ENCODE results near the gene EFNA1.

Gene EFNA1

GRCh38 chr1:155086856-155087535 lies 40.7 kb upstream of the EFNA1 start:
- H3K36me3 ChIP-seq (ENCODE audit: insufficient read depth, insufficient read length, low read length), result no peaks in the 10 kb centered on the region
- TF ChIP-seq YY1 (IDR thresholded peaks at IDR 0.05; ENCODE audit: insufficient read depth, insufficient read length) (no peak), ZNF274 (IDR thresholded peaks at IDR 0.05; ENCODE audit: low read depth, low read length) (no peak), SUZ12 (IDR thresholded peaks at IDR 0.05; ENCODE audit: extremely low read depth, insufficient read depth, insufficient read length) (no peak)
- H3K4me3 ChIP-seq (ENCODE audit: insufficient read length, low read depth), result no peak overlapping the region
- no peaks in the 10 kb centered on the region for H3K9me3 ChIP-seq (ENCODE audit: insufficient read depth, low read length)
- DNase-seq (ENCODE audit: low read depth, low spot score), result no peak
- H3K9ac ChIP-seq (ENCODE audit: insufficient read length, low read depth), result peak overlapping the region; percentile 34
- peaks cover 46% of the 10 kb centered on the region for H3K4me1 ChIP-seq (ENCODE audit: insufficient read depth, insufficient read length)
- peaks cover 29% of the 10 kb centered on the region for H3K27me3 ChIP-seq (ENCODE audit: insufficient read depth, insufficient read length)

- Histone ChIP-seq H3K4me3 (ENCODE audit: insufficient read length, low read depth) (no peak overlapping the region), H3K4me1 (ENCODE audit: insufficient read depth, insufficient read length) (peaks cover 31% of the 10 kb centered on the region), H3K36me3 (ENCODE audit: insufficient read depth, insufficient read length, low read length) (no peaks in the 10 kb centered on the region), H3K27me3 (ENCODE audit: insufficient read depth, insufficient read length) (peaks cover 9% of the 10 kb centered on the region), H3K9me3 (ENCODE audit: insufficient read depth, low read length) (no peaks in the 10 kb centered on the region), H3K9ac (ENCODE audit: insufficient read length, low read depth) (peak overlapping the region; percentile 32)
- no peak for TF ChIP-seq YY1 (IDR thresholded peaks at IDR 0.05; ENCODE audit: insufficient read depth, insufficient read length)
- TF ChIP-seq ZNF274 (IDR thresholded peaks at IDR 0.05; ENCODE audit: low read depth, low read length), result no peak
- TF ChIP-seq SUZ12 (IDR thresholded peaks at IDR 0.05; ENCODE audit: extremely low read depth, insufficient read depth, insufficient read length), result no peak
- DNase-seq (ENCODE audit: low read depth, low spot score), result peak; percentile 89
Observed at GRCh38 chr1:155091071-155092051, 36.3 kb upstream of the EFNA1 start.

GRCh38 chr1:155092131-155092530 lies 35.5 kb upstream of the EFNA1 start:
- Histone ChIP-seq H3K36me3 (ENCODE audit: insufficient read depth, insufficient read length, low read length) (no peaks in the 10 kb centered on the region), H3K4me1 (ENCODE audit: insufficient read depth, insufficient read length) (peaks cover 24% of the 10 kb centered on the region), H3K4me3 (ENCODE audit: insufficient read length, low read depth) (no peak overlapping the region), H3K27me3 (ENCODE audit: insufficient read depth, insufficient read length) (peaks cover 9% of the 10 kb centered on the region), H3K9ac (ENCODE audit: insufficient read length, low read depth) (no peak overlapping the region), H3K9me3 (ENCODE audit: insufficient read depth, low read length) (no peaks in the 10 kb centered on the region)
- no peak for DNase-seq (ENCODE audit: low read depth, low spot score)
- no peak for TF ChIP-seq ZNF274 (IDR thresholded peaks at IDR 0.05; ENCODE audit: low read depth, low read length)
- no peak for TF ChIP-seq YY1 (IDR thresholded peaks at IDR 0.05; ENCODE audit: insufficient read depth, insufficient read length)
- TF ChIP-seq SUZ12 (IDR thresholded peaks at IDR 0.05; ENCODE audit: extremely low read depth, insufficient read depth, insufficient read length), result no peak

- TF ChIP-seq YY1 (IDR thresholded peaks at IDR 0.05; ENCODE audit: insufficient read depth, insufficient read length) (no peak), ZNF274 (IDR thresholded peaks at IDR 0.05; ENCODE audit: low read depth, low read length) (no peak), SUZ12 (IDR thresholded peaks at IDR 0.05; ENCODE audit: extremely low read depth, insufficient read depth, insufficient read length) (no peak)
- Histone ChIP-seq H3K27me3 (ENCODE audit: insufficient read depth, insufficient read length) (peaks cover 9% of the 10 kb centered on the region), H3K9me3 (ENCODE audit: insufficient read depth, low read length) (no peaks in the 10 kb centered on the region), H3K9ac (ENCODE audit: insufficient read length, low read depth) (no peak overlapping the region), H3K4me1 (ENCODE audit: insufficient read depth, insufficient read length) (peaks cover 22% of the 10 kb centered on the region), H3K36me3 (ENCODE audit: insufficient read depth, insufficient read length, low read length) (no peaks in the 10 kb centered on the region), H3K4me3 (ENCODE audit: insufficient read length, low read depth) (no peak overlapping the region)
- no peak for DNase-seq (ENCODE audit: low read depth, low spot score)
Observed at GRCh38 chr1:155092641-155093040, 35.0 kb upstream of the EFNA1 start.

- TF ChIP-seq SUZ12 (IDR thresholded peaks at IDR 0.05; ENCODE audit: extremely low read depth, insufficient read depth, insufficient read length) (no peak), YY1 (IDR thresholded peaks at IDR 0.05; ENCODE audit: insufficient read depth, insufficient read length) (no peak), ZNF274 (IDR thresholded peaks at IDR 0.05; ENCODE audit: low read depth, low read length) (no peak)
- peak overlapping the region; percentile 37 for H3K9ac ChIP-seq (ENCODE audit: insufficient read length, low read depth)
- DNase-seq (ENCODE audit: low read depth, low spot score), result no peak
Observed at GRCh38 chr1:155093911-155094621, 33.6 kb upstream of the EFNA1 start.

GRCh38 chr1:155094622-155094948 lies 33.1 kb upstream of the EFNA1 start:
- H3K9me3 ChIP-seq (ENCODE audit: insufficient read depth, low read length), result no peaks in the 10 kb centered on the region
- H3K36me3 ChIP-seq (ENCODE audit: insufficient read depth, insufficient read length, low read length), result no peaks in the 10 kb centered on the region
- no peak overlapping the region for H3K4me3 ChIP-seq (ENCODE audit: insufficient read length, low read depth)
- H3K4me1 ChIP-seq (ENCODE audit: insufficient read depth, insufficient read length), result peaks cover 22% of the 10 kb centered on the region
- TF ChIP-seq ZNF274 (IDR thresholded peaks at IDR 0.05; ENCODE audit: low read depth, low read length) (no peak), SUZ12 (IDR thresholded peaks at IDR 0.05; ENCODE audit: extremely low read depth, insufficient read depth, insufficient read length) (no peak), YY1 (IDR thresholded peaks at IDR 0.05; ENCODE audit: insufficient read depth, insufficient read length) (no peak)
- H3K9ac ChIP-seq (ENCODE audit: insufficient read length, low read depth), result no peak overlapping the region
- H3K27me3 ChIP-seq (ENCODE audit: insufficient read depth, insufficient read length), result peaks cover 9% of the 10 kb centered on the region
- no peak for DNase-seq (ENCODE audit: low read depth, low spot score)

More at GRCh38 chr1:155093911-155094621, 33.6 kb upstream of the EFNA1 start:
- H3K36me3 ChIP-seq (ENCODE audit: insufficient read depth, insufficient read length, low read length), result no peaks in the 10 kb centered on the region
- H3K4me3 ChIP-seq (ENCODE audit: insufficient read length, low read depth), result no peak overlapping the region
- peaks cover 22% of the 10 kb centered on the region for H3K4me1 ChIP-seq (ENCODE audit: insufficient read depth, insufficient read length)
- no peaks in the 10 kb centered on the region for H3K9me3 ChIP-seq (ENCODE audit: insufficient read depth, low read length)
- peaks cover 9% of the 10 kb centered on the region for H3K27me3 ChIP-seq (ENCODE audit: insufficient read depth, insufficient read length)
